Testis (tissue), 3 donors: ENCODE measurements around the gene PDLIM7. TPM values are rescaled to one million over a fixed set of nuclear protein-coding genes. Genes with fewer than 3 reads are reported as not detected.
A peak's percentile ranks its signal among the peaks of the same experiment; 100 is the strongest.

ENCODE experiments used
- DNase-seq: peaks from one replicate; pipeline ENCODE4 v3.0.0-alpha.2; 2019
- H3K27ac ChIP-seq, 2 donors: fragments of 200-600 bp; sonication (generic); one replicate each; pipeline ENCODE4 v1.5.1; 2019
- H3K27me3 ChIP-seq: fragments of 200-600 bp; sonication (generic); one replicate; pipeline ENCODE4 v1.5.1; 2019
- H3K36me3 ChIP-seq: fragments of 200-600 bp; sonication (generic); one replicate; pipeline ENCODE4 v1.5.1; 2017; ENCODE audit warnings: low read depth; ENCODE audit errors: missing control alignments
- H3K4me1 ChIP-seq: fragments of 200-600 bp; sonication (generic); one replicate; pipeline ENCODE4 v1.5.1; 2019
- H3K4me3 ChIP-seq, 2 donors: fragments of 200-600 bp; sonication (generic); one replicate each; pipeline ENCODE4 v1.5.1; 2017 to 2019
- H3K9me3 ChIP-seq: fragments of 200-600 bp; sonication (generic); one replicate; pipeline ENCODE4 v1.5.1; 2017
- POLR2A ChIP-seq: fragments of 450-650 bp; IDR thresholded peaks from one replicate; pipeline ENCODE4 v1.6.1; 2017; ENCODE audit warnings: antibody characterized with exemption, mild to moderate bottlenecking, moderate library complexity
- WGBS, 2 donors: methylation state at CpG; one replicate each; pipeline ENCODE4 v1.1.5; 2018; 5-methylcytosine and 5-hydroxymethylcytosine counted together
- intact Hi-C: fragments of 100-400 bp; cut with DNase I; formaldehyde crosslinking; loops from one replicate; pipeline ENCODE4 v1.15.1; 2023; ENCODE audit warnings: low total_unique reads
- polyA plus RNA-seq: library from polyadenylated mRNA; stranded (reverse); fragments of 350-450 nt; fragmentation: Illumina TruSeq; extraction: RNeasy Lipid Tissue Mini Kit (QIAGEN cat#74804); gene quantifications from one replicate; pipeline ENCODE4 v1.2.3, GENCODE V29; 2014; ENCODE audit warnings: low read depth, low replicate concordance; ENCODE audit not compliant: insufficient read depth
- total RNA-seq, 2 donors: library from RNA; depleted of rRNA; stranded (reverse); fragments of >200 nt; gene quantifications; one replicate each; pipeline ENCODE4 v1.2.3, GENCODE V29; 2016
- TF ChIP-seq, protein P1 (sequence below), 3 experiments: fragments of 450-650 bp in 2 of 3; fragments of 200-600 bp in 1 of 3; sonication (generic) in 1 of 3; IDR thresholded peaks; one replicate each; pipeline ENCODE4 v1.5.1; 2016 to 2019; ENCODE audit warnings: antibody characterized with exemption in 3 of 3, mild to moderate bottlenecking in 2 of 3, moderate library complexity in 1 of 3

Gene PDLIM7
- total and polyA plus RNA-seq, 3 donors from 2014 or later, result 72.2 to 118 (median 90.5) TPM

DNA sequence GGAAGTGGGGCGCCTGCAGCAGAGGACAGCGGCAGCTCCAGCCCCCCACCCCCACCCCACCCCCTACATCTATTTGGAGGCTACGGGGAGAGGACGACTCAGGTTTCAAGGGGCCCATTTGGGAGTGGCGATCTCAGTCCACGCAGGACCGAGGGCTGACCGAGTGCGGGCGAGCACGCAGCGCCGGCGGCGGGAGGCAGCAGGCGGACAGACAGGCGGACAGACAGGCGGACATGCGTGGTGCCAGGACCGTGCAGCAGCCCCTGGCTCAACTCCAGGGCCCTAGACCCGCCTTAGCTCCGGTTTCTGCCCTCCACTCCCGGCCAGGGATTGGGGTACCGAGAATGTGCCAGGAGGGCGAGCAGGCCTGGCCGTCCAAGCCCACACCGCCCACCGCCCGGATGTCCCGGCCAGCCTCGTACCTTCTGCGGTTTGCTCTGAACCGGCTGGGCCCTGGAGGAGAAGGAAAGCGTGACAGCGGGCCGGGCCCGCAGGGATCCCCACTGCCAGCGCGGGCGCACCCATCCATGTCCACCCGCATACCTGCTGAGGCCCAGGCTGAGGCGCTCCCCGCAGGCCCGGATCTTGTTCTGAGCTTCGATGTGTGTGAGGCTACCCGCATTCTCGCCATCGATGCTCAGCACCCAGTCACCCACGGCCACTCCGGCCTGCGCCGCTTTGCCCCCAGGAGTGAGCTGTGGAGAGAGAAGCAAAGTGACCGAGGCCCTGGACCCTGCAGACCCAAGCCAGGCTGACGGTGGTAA lies 5.2 kb downstream of the PDLIM7 start:
- peaks cover 25% of the 10 kb centered on the region for H3K4me1 ChIP-seq
- no peaks in the 10 kb centered on the region for H3K36me3 ChIP-seq
- WGBS, 2 donors, result 81 to 82% methylated on average over 26 to 47 of the region's 54 CpGs
- H3K27ac ChIP-seq, result peak overlapping the region; percentile 24 to 38
- H3K9me3 ChIP-seq, result no peaks in the 10 kb centered on the region
- intact Hi-C loops, result no loop called here
- H3K27me3 ChIP-seq, result no peaks in the 10 kb centered on the region
- TF ChIP-seq, protein P1, sequence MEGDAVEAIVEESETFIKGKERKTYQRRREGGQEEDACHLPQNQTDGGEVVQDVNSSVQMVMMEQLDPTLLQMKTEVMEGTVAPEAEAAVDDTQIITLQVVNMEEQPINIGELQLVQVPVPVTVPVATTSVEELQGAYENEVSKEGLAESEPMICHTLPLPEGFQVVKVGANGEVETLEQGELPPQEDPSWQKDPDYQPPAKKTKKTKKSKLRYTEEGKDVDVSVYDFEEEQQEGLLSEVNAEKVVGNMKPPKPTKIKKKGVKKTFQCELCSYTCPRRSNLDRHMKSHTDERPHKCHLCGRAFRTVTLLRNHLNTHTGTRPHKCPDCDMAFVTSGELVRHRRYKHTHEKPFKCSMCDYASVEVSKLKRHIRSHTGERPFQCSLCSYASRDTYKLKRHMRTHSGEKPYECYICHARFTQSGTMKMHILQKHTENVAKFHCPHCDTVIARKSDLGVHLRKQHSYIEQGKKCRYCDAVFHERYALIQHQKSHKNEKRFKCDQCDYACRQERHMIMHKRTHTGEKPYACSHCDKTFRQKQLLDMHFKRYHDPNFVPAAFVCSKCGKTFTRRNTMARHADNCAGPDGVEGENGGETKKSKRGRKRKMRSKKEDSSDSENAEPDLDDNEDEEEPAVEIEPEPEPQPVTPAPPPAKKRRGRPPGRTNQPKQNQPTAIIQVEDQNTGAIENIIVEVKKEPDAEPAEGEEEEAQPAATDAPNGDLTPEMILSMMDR (IDR thresholded peaks at IDR 0.05), result no peak
- TF ChIP-seq POLR2A, result no peak
- peak overlapping the region; percentile 34 to 43 for H3K4me3 ChIP-seq
- DNase-seq, result no peak

DNA sequence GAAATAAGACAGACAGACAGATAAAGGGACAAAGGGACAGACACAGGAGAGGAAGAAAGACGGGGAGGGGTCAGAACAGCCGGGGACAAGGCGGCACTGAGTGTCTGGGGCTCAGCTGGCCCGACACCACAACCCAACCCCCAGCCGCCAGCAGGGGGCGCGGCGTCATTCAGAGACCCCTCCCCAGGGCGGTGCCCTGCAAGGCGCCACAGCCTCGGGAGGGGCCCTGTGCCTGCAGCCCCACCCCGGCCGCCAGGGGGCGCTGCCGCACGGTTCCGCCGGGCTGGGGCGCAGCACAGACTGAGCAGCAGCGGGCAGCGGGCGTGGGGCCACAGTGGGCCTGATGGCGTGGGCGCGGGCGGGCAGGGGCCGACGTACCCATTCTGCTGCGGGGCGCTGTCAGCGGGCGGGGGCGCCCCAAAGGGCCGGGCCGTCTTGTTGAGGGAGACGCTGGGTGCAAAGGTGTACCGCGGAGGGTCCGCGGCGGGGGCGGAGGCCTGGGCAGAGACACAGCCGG lies 5.9 kb downstream of the PDLIM7 start:
- DNase-seq, result peak; percentile 72
- H3K4me3 ChIP-seq, result peak overlapping the region; percentile 34 to 43
- no peak for TF ChIP-seq POLR2A
- TF ChIP-seq, protein P1 (IDR thresholded peaks at IDR 0.05), result peak; percentile 70 to 85 (median 85)
- H3K4me1 ChIP-seq, result peaks cover 25% of the 10 kb centered on the region
- no peaks in the 10 kb centered on the region for H3K36me3 ChIP-seq
- peak overlapping the region; percentile 24 for H3K27ac ChIP-seq
- H3K9me3 ChIP-seq, result no peaks in the 10 kb centered on the region
- no peaks in the 10 kb centered on the region for H3K27me3 ChIP-seq
- WGBS, 2 donors, result 42 to 57% methylated on average over 13 to 38 of the region's 43 CpGs
- intact Hi-C loops, result no loop called here

DNA sequence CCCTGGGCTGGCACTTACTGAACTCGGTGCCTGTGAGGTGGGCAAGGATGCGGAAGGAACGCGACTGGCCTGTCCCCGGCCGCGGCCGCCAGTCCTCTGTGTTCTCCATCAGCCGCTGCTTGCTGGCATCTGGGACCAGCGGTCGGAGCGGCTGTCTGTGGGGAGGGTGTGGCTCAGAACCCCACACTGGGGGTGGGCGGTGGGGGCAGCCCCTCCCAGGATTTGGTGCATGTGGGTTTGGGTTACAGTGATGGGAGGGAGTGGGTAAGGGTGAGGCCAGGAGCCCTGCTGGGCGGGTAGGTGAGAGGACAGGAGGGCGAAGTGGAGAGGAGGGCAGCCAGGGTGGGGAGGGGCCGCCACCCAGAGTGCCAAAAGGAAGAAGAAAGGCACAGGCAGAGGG lies 6.4 kb downstream of the PDLIM7 start:
- Histone ChIP-seq H3K9me3 (no peaks in the 10 kb centered on the region), H3K4me1 (peaks cover 24% of the 10 kb centered on the region), H3K4me3 (peak overlapping the region in 1 of 2 donors; percentile 43), H3K27ac (peak overlapping the region in 1 of 2 donors; percentile 24), H3K36me3 (no peaks in the 10 kb centered on the region), H3K27me3 (no peaks in the 10 kb centered on the region)
- no peak for TF ChIP-seq POLR2A
- TF ChIP-seq, protein P1 (IDR thresholded peaks at IDR 0.05), result no peak
- DNase-seq, result no peak
- 86 to 88% methylated on average over 15 to 16 of the region's 16 CpGs for WGBS, 2 donors
- intact Hi-C loops, result no loop called here

DNA sequence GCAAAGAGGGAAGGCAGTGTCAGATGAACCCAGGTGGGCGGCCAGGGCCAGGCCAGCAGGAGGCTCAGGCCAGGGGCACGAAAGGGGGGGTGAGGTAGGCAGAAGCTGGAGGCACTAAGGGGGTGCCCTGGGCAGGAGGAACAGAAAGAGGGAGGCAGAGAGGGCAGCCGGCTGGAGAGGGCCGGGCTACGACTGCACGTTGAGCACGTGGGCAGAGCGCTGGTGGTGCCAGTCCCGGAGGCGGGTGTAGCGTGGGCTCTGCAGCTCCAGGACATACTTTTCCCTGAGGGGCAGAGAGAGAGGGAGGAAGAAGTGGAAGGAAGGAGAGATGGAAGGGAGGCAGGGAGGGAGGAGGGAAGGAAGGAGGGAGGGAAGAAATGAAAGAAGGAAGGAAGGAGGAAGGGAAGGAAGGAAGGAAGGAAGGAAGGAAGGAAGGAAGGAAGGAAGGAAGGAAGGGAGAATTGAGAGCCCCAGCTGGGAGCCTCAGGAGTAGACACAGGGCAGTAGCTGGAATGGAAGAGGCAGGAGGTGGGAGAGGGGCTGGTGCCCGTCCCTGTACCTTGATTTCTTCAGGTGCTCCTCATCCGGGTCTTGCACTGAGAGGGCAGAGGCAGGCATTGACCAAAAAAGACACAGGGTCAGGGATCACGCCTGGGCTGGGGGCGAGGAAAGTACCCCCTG lies 7.0 kb downstream of the PDLIM7 start:
- WGBS, 2 donors, result 68 to 87% methylated on average over 15 of the region's 15 CpGs
- H3K9me3 ChIP-seq, result no peaks in the 10 kb centered on the region
- H3K36me3 ChIP-seq, result no peaks in the 10 kb centered on the region
- intact Hi-C loops, result no loop called here
- TF ChIP-seq POLR2A, result no peak
- TF ChIP-seq, protein P1 (IDR thresholded peaks at IDR 0.05), result no peak
- H3K4me1 ChIP-seq, result peaks cover 20% of the 10 kb centered on the region
- no peak overlapping the region for H3K27ac ChIP-seq
- DNase-seq, result no peak
- H3K4me3 ChIP-seq, result no peak overlapping the region
- no peaks in the 10 kb centered on the region for H3K27me3 ChIP-seq
